Measurements from ENCODE around the gene LRRTM2.

The LRRTM2 gene

GRCh38 chr5:138890644-138891043 lies 15.5 kb upstream of the LRRTM2 start (continued):
- TF ChIP-seq PATZ1 (CRISPR knock-in tag; IDR thresholded peaks at IDR 0.05; ENCODE audit: borderline replicate concordance) (no peak), BACH2 (CRISPR knock-in tag; IDR thresholded peaks at IDR 0.05; ENCODE audit: borderline replicate concordance) (no peak), ARNTL (CRISPR knock-in tag; IDR thresholded peaks at IDR 0.05; ENCODE audit: borderline replicate concordance, low read depth) (no peak), GLIS3 (CRISPR knock-in tag; IDR thresholded peaks at IDR 0.05) (no peak)

GRCh38 chr5:138889994-138890393 lies 14.9 kb upstream of the LRRTM2 start:
- TF ChIP-seq ZNF70 (CRISPR knock-in tag; IDR thresholded peaks at IDR 0.05) (no peak), ZNF565 (CRISPR knock-in tag; conservative IDR thresholded peaks at IDR 0.05; ENCODE audit: low read depth) (no peak)
- no peak for ATAC-seq

GRCh38 chr5:138884554-138884953 lies 9.4 kb upstream of the LRRTM2 start:
- ATAC-seq = no peak
- TF ChIP-seq RARB (CRISPR knock-in tag; IDR thresholded peaks at IDR 0.05) = no peak
- no peak for TF ChIP-seq CSDC2 (CRISPR knock-in tag; IDR thresholded peaks at IDR 0.05)
- TF ChIP-seq ESRRG (CRISPR knock-in tag; IDR thresholded peaks at IDR 0.05) = no peak
- TF ChIP-seq PPARA (CRISPR knock-in tag; IDR thresholded peaks at IDR 0.05; ENCODE audit: borderline replicate concordance) = no peak
- no peak for TF ChIP-seq BACH2 (CRISPR knock-in tag; IDR thresholded peaks at IDR 0.05; ENCODE audit: borderline replicate concordance)
- TF ChIP-seq POU6F1 (CRISPR knock-in tag; IDR thresholded peaks at IDR 0.05; ENCODE audit: borderline replicate concordance, low read depth) = no peak
- TF ChIP-seq ARNTL (CRISPR knock-in tag; IDR thresholded peaks at IDR 0.05; ENCODE audit: borderline replicate concordance, low read depth) = no peak
- no peak for TF ChIP-seq ZNF565 (CRISPR knock-in tag; conservative IDR thresholded peaks at IDR 0.05; ENCODE audit: low read depth)
- TF ChIP-seq TCF4 (CRISPR knock-in tag; IDR thresholded peaks at IDR 0.05; ENCODE audit: borderline replicate concordance) = no peak

GRCh38 chr5:138884094-138884493 lies 9.0 kb upstream of the LRRTM2 start:
- no peak for ATAC-seq
- TF ChIP-seq CSDC2 (CRISPR knock-in tag; IDR thresholded peaks at IDR 0.05) (no peak), GLIS3 (CRISPR knock-in tag; IDR thresholded peaks at IDR 0.05) (no peak), ZFP30 (CRISPR knock-in tag; IDR thresholded peaks at IDR 0.05) (no peak), RARB (CRISPR knock-in tag; IDR thresholded peaks at IDR 0.05) (no peak), ARNTL (CRISPR knock-in tag; IDR thresholded peaks at IDR 0.05; ENCODE audit: borderline replicate concordance, low read depth) (no peak), CREB5 (CRISPR knock-in tag; IDR thresholded peaks at IDR 0.05; ENCODE audit: low read depth) (no peak), PATZ1 (CRISPR knock-in tag; IDR thresholded peaks at IDR 0.05; ENCODE audit: borderline replicate concordance) (no peak), TSHZ2 (CRISPR knock-in tag; IDR thresholded peaks at IDR 0.05) (no peak), SNAI2 (CRISPR knock-in tag; IDR thresholded peaks at IDR 0.05) (no peak), ZFP3 (CRISPR knock-in tag; IDR thresholded peaks at IDR 0.05) (no peak), ZNF565 (CRISPR knock-in tag; conservative IDR thresholded peaks at IDR 0.05; ENCODE audit: low read depth) (no peak), ISL1 (CRISPR knock-in tag; IDR thresholded peaks at IDR 0.05) (no peak)
